GM13976 (cell line): Measurements from ENCODE around the gene R3HDM2.
A peak's percentile ranks its signal among the peaks of the same experiment; 100 is the strongest.

Experiments used
- DNase-seq: peaks from one replicate; pipeline ENCODE4 v3.0.0; 2012; ENCODE audit warnings: low spot score
- in situ Hi-C: fragments of 300-500 bp; cut with MboI; formaldehyde crosslinking; loops from one replicate; pipeline ENCODE4 v1.12.0; 2022; ENCODE audit warnings: low sequenced_read_pairs, mixed read lengths, inconsistent platforms; ENCODE audit not compliant: unreplicated experiment
- TF ChIP-seq, protein P1 (sequence below): IDR thresholded peaks from 2 replicates; pipeline ENCODE4 v1.5.1; 2012; ENCODE audit warnings: borderline replicate concordance, mild to moderate bottlenecking; ENCODE audit not compliant: insufficient read depth; ENCODE audit errors: extremely low read depth, missing control alignments, control extremely low read depth

Gene R3HDM2

DNA sequence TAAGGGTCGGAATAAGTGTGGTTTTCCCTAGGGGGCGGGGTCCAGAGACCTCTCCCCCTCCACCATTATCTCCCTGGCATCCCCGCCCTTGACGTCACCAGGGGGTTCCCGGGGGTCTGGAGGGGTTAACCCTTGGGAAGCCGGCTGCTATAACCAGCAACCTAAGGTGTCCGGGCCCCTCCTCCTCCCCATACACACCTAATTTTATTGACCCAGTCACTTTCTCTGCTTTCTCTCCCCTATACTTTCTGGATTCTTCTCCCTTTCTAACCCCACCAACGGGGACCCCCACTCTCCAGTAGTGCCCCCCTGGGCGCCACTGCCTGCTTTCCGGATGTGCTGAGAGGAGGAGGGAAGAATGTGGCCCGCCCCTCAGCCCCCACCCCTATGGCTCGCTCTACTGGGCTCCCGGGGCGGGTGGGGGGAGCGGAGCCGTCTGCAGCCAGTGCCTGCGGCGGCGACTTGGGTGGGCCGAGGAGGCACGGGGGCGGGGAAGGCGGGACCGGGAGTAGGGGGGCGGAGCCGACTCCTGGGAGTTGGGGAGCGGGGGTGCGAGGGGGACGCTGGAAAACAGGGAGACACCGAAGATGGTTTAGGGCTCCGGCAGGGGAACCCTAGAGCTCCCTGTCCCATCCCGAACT is 30.6 kb upstream of the R3HDM2 start:
- TF ChIP-seq, protein P1, sequence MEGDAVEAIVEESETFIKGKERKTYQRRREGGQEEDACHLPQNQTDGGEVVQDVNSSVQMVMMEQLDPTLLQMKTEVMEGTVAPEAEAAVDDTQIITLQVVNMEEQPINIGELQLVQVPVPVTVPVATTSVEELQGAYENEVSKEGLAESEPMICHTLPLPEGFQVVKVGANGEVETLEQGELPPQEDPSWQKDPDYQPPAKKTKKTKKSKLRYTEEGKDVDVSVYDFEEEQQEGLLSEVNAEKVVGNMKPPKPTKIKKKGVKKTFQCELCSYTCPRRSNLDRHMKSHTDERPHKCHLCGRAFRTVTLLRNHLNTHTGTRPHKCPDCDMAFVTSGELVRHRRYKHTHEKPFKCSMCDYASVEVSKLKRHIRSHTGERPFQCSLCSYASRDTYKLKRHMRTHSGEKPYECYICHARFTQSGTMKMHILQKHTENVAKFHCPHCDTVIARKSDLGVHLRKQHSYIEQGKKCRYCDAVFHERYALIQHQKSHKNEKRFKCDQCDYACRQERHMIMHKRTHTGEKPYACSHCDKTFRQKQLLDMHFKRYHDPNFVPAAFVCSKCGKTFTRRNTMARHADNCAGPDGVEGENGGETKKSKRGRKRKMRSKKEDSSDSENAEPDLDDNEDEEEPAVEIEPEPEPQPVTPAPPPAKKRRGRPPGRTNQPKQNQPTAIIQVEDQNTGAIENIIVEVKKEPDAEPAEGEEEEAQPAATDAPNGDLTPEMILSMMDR: no peak
- peak; percentile 66 for DNase-seq
- in situ Hi-C loops: no loop called here

DNA sequence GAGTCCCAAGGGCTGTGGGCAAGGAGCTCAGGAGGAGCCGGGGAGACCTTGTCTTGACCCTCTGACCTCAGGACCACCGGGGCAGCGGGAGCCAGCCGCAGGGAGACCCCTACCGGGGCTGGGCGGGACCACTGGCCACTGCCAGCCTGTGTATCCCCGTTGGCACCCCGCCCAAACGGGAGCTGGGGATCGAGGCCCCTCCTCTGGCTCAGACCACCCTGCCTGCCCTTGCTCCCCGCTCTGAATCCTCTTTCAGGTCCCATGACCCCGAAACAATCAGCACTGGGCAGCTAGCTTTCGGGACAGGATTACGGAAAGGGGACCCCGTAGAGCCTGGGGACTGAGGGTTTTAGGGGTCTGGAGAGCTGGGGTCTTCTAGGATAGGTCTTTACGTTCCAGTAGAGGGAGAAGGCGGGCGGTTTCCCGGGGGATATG is 30.0 kb upstream of the R3HDM2 start:
- peak; percentile 19 for DNase-seq
- in situ Hi-C loops: no loop called here
- TF ChIP-seq, protein P1: no peak

DNA sequence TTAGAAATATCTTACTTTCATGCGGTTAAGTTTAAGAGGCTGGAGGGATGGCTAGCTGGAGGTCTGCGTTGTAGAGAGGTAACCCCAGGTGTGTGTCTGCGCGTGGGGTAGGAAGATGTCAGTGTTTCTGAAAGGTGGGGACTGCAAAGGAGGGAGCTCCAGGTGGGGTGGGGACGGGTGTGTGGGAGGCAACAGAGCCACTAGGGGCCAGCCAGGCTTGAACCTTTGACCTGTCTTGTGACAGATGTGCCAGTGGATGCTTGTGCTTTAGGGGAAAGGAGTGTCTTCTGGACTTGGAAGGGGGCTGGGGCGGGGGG is 29.6 kb upstream of the R3HDM2 start:
- TF ChIP-seq, protein P1: no peak
- in situ Hi-C loops: no loop called here
- peak; percentile 41 for DNase-seq

DNA sequence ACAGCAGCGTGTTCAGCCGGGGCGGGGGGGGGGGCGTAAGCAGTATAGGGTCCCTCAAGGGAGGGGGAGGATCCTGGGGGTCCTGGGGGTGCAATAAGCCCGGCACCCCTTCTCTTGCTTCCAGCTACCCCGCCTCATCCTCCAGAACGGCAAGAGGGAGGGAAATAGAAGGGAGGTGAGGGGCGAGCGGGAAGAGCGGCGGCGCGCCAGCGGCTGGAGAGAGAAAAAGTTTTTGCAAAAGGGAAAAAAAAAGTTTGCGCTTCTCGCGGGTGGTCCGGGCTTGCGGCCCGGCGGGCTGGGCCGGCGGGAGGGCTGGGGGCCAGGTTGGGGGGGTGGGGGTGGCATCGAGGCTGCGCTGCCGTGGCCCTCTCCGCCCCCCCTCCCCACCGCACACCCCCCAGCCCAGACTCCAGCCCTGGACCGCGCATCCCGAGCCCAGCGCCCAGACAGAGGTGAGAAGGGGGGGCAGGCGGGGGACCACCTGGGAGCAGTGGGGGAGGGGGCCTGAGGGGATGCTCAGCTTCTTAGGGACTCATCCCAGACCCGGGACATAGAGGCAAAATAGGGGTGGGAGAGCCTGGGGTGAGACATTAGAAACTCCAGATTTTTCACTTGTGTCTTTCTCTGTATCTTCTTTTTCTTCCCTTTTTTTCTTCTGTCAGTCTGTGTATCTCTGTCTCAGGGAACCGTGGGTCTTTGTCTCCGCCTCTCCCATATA is 29.1 kb upstream of the R3HDM2 start, which contains the start of gene GLI1:
TSS of gene GLI1 (plus strand) at position 36 of the 718 bp plus-strand sequence. CDS start 3,907 bp downstream, outside the sequence.
- DNase-seq: peak; percentile 69
- in situ Hi-C loops: loop anchor here (10.0 kb wide), 1 partner anchor 175 kb away; no protein-coding TSS in a partner anchor
- TF ChIP-seq, protein P1: no peak

DNA sequence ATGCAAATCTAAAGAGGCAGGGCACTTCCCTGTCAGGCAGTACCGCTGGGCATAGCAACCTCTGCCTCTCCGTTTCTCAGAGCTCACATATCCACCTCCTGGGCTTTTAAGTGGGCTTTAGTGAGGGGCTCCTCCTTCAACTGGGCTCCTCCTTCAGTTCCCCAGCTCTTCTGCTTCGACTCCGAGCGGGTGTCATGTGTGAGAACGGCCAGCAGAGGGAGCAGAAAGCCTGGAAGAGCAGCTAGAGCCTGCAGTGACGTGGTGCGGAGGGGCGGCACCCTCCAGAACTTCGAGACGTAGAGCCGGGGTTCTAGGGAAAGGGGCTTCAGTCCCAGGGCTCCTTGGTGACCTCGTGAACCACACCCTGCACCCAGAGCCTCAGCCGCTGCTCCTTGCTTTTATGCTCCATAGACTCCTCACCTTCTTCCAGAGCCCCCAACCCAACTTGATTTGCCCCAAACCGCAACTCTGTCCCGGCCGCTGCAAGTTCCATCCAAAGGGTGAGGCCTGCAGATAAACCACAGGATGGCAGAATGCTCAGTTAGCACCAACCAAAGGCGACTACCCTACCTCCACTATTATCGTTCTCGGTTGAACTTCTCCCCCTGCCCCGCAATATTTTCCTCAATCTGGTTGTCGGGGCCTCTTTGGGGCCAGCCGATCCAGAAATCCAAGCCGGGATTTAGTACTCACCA is 28.4 kb upstream of the R3HDM2 start:
- peak; percentile 85 for DNase-seq
- in situ Hi-C loops: loop anchor here (10.0 kb wide), 1 partner anchor 174 kb away; no protein-coding TSS in a partner anchor

DNA sequence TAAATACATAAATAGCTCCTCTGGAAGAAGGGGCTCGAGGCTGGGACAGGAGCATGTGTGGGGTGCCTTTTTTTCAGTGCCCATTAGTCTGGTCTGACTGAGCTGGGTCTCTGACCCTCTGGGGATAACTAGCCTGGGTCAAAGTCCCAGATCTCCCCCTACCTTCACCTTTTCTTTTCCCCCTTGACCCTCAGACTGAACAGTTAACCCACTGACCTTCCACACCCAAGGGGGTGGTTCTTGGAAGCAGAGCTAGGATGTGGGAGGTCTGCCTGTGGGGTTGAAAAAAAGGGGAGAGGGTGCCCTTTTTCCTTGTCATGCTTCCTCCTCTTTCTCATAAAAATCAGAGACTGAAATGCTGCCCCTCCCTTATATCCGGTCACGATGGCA is 27.8 kb upstream of the R3HDM2 start:
- DNase-seq: no peak
- in situ Hi-C loops: loop anchor here (10.0 kb wide), 1 partner anchor 174 kb away; no protein-coding TSS in a partner anchor
- TF ChIP-seq, protein P1: no peak

More for the DNA sequence above, 28.4 kb upstream of the R3HDM2 start:
- TF ChIP-seq, protein P1: peak; percentile 98
